Keratinocyte (primary cell): ENCODE results near the gene DYNLT1. TPM values are rescaled to one million over a fixed set of nuclear protein-coding genes. Genes with fewer than 3 reads are reported as not detected.

Experiments
- DNase-seq: peaks from one replicate; pipeline ENCODE4 v3.0.0-alpha.2; 2011; ENCODE audit warnings: low read depth, missing footprints, low spot score
- FAIRE-seq: peaks from 2 replicates; lab custom pipeline; 2011; peaks lifted over from hg19 to GRCh38; lab: Jason Lieb, UNC
- H2AFZ ChIP-seq: 2 replicates; pipeline ENCODE4 v1.6.0; 2012; ENCODE audit warnings: low read length, control low read depth, inconsistent platforms; ENCODE audit not compliant: control insufficient read depth
- H3K27ac ChIP-seq: 2 replicates; pipeline ENCODE4 v1.5.1; 2011; ENCODE audit warnings: low read length; ENCODE audit not compliant: control insufficient read depth, insufficient read depth
- H3K27me3 ChIP-seq: 3 replicates; pipeline ENCODE4 v1.6.0; 2011; ENCODE audit warnings: low read length; ENCODE audit not compliant: control insufficient read depth, insufficient read depth; ENCODE audit errors: extremely low read depth
- H3K36me3 ChIP-seq, 2 experiments: 2 replicates in 1 of 2; 3 replicates in 1 of 2; pipeline ENCODE4 v1.5.1; 2011; ENCODE audit warnings: low read length in 2 of 2, mild to moderate bottlenecking in 1 of 2; ENCODE audit not compliant: control insufficient read depth in 2 of 2, insufficient read depth in 2 of 2; ENCODE audit errors: extremely low read depth in 1 of 2
- H3K4me1 ChIP-seq: 3 replicates; pipeline ENCODE4 v1.5.1; 2011; ENCODE audit warnings: low read length; ENCODE audit not compliant: control insufficient read depth, insufficient read depth; ENCODE audit errors: extremely low read depth
- H3K4me2 ChIP-seq: 3 replicates; pipeline ENCODE4 v1.6.0; 2011; ENCODE audit warnings: low read depth, low read length; ENCODE audit not compliant: control insufficient read depth, insufficient read depth; ENCODE audit errors: extremely low read depth
- H3K4me3 ChIP-seq, 3 experiments: fragments of 200-600 bp in 1 of 3; sonication (generic) in 1 of 3; 2 replicates in 2 of 3; 3 replicates in 1 of 3; pipeline ENCODE4 v1.5.1; 2011 to 2016; ENCODE audit warnings: low read length in 3 of 3, mild to moderate bottlenecking in 3 of 3, control low read depth in 2 of 3, inconsistent platforms in 1 of 3, low read depth in 1 of 3, mixed read lengths in 1 of 3, mixed run types in 1 of 3, moderate library complexity in 1 of 3; ENCODE audit not compliant: control insufficient read depth in 2 of 3, insufficient read depth in 2 of 3; ENCODE audit errors: extremely low read depth in 1 of 3
- H3K79me2 ChIP-seq: 2 replicates; pipeline ENCODE4 v1.6.0; 2012; ENCODE audit warnings: low read length; ENCODE audit not compliant: control insufficient read depth, insufficient read depth
- H3K9ac ChIP-seq: 3 replicates; pipeline ENCODE4 v1.6.0; 2011; ENCODE audit warnings: low read length; ENCODE audit not compliant: control insufficient read depth, insufficient read depth; ENCODE audit errors: extremely low read depth
- H3K9me1 ChIP-seq: 3 replicates; pipeline ENCODE4 v1.6.0; 2011; ENCODE audit warnings: low read length; ENCODE audit not compliant: control insufficient read depth, insufficient read depth; ENCODE audit errors: extremely low read depth
- H3K9me3 ChIP-seq: 2 replicates; pipeline ENCODE4 v1.5.1; 2012; ENCODE audit warnings: low read depth, low read length; ENCODE audit not compliant: control insufficient read depth
- H4K20me1 ChIP-seq: 3 replicates; pipeline ENCODE4 v1.6.0; 2011; ENCODE audit warnings: low read length; ENCODE audit not compliant: control insufficient read depth, insufficient read depth; ENCODE audit errors: extremely low read depth
- EZH2 ChIP-seq: IDR thresholded peaks from one replicate; pipeline ENCODE4 v1.6.1; 2012; ENCODE audit warnings: inconsistent platforms, mild to moderate bottlenecking, low read length, moderate library complexity
- dilution Hi-C: fragments of 300-500 bp; cut with MboI; formaldehyde crosslinking; loops from one replicate; pipeline ENCODE4 v1.7.0; 2020; ENCODE audit warnings: low sequenced_read_pairs; ENCODE audit not compliant: extremely low pct_ligation_motif_present
- polyA plus RNA-seq, 5 experiments: library from polyadenylated mRNA; depleted of rRNA in 3 of 5; stranded (reverse) in 3 of 5; stranded (forward) in 1 of 5; unstranded in 1 of 5; fragments of >200 nt; gene quantifications; 1 replicate in 1 of 5; 2 replicates in 3 of 5; 3 replicates in 1 of 5; pipeline versions ENCODE4 v1.2.1 to v1.2.3, GENCODE V29; 2011 to 2012; ENCODE audit warnings: missing spikeins in 2 of 5, low read depth in 1 of 5, low replicate concordance in 1 of 5
- TF ChIP-seq, protein P1 (sequence below), 3 experiments: IDR thresholded peaks in 1 of 3; conservative IDR thresholded peaks in 1 of 3; optimal IDR thresholded peaks in 1 of 3; 2 replicates in 2 of 3; 3 replicates in 1 of 3; pipeline versions ENCODE3 to v1.5.1; 2011; ENCODE audit warnings: low read length in 3 of 3, mild to moderate bottlenecking in 3 of 3, moderate library complexity in 2 of 3, control low read depth in 1 of 3, inconsistent platforms in 1 of 3; ENCODE audit not compliant: insufficient read depth in 2 of 3; ENCODE audit errors: extremely low read depth in 1 of 3

The DYNLT1 gene
- polyA plus RNA-seq, 1 donor (not counting 4 experiments of a cell fraction or from before 2014, with no cell fraction given): 354 TPM

DNA sequence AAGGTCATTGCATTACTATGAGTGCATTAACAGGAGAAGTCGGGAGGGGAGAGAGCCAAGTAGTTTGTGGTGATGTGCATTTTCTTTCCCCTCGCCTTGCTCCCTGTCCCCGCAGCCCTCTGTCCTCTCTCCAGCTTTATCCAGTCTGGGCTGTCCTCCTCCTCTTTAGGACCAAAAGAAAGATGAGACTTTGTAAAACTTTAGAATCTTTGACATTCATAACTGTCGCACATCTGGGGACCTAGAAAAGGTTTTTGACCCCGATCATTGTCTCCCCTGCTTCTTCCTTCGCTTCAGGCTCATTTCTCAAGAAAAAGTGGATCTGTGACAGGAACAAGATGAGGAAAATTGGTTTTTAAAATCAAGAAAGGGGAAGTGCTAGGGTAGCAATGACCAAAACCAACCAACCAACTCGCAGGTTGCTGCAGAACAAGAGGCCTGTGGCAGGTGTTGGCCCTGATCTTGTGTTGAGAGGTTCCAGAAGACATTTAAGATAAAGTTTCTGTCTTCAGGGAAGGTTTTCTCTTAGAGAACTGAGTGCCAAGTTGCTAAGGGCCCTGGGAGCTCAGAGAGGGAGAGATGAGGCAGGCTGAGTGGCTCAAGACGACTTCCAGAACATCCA is 22.9 kb upstream of the DYNLT1 start:
- FAIRE-seq: peak; percentile 48
- Histone ChIP-seq H3K27ac (no peak overlapping the region), H3K36me3 (no peaks in the 10 kb centered on the region), H3K27me3 (no peaks in the 10 kb centered on the region), H2AFZ (no peak overlapping the region), H3K4me1 (peaks cover 28% of the 10 kb centered on the region), H3K9me3 (no peaks in the 10 kb centered on the region), H3K4me3 (no peak overlapping the region), H3K79me2 (no peaks in the 10 kb centered on the region), H3K4me2 (no peak overlapping the region), H4K20me1 (no peaks in the 10 kb centered on the region), H3K9ac (no peak overlapping the region), H3K9me1 (no peaks in the 10 kb centered on the region)
- dilution Hi-C loops: no loop called here
- TF ChIP-seq EZH2: no peak
- TF ChIP-seq, protein P1, sequence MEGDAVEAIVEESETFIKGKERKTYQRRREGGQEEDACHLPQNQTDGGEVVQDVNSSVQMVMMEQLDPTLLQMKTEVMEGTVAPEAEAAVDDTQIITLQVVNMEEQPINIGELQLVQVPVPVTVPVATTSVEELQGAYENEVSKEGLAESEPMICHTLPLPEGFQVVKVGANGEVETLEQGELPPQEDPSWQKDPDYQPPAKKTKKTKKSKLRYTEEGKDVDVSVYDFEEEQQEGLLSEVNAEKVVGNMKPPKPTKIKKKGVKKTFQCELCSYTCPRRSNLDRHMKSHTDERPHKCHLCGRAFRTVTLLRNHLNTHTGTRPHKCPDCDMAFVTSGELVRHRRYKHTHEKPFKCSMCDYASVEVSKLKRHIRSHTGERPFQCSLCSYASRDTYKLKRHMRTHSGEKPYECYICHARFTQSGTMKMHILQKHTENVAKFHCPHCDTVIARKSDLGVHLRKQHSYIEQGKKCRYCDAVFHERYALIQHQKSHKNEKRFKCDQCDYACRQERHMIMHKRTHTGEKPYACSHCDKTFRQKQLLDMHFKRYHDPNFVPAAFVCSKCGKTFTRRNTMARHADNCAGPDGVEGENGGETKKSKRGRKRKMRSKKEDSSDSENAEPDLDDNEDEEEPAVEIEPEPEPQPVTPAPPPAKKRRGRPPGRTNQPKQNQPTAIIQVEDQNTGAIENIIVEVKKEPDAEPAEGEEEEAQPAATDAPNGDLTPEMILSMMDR (optimal IDR thresholded peaks at IDR 0.05 in 1 of 3, IDR thresholded peaks at IDR 0.05 in 1 of 3, conservative IDR thresholded peaks at IDR 0.05 in 1 of 3; ENCODE audit: extremely low read depth in 1 of 3, insufficient read depth in 2 of 3, low read length in 3 of 3): no peak
- no peak for DNase-seq

DNA sequence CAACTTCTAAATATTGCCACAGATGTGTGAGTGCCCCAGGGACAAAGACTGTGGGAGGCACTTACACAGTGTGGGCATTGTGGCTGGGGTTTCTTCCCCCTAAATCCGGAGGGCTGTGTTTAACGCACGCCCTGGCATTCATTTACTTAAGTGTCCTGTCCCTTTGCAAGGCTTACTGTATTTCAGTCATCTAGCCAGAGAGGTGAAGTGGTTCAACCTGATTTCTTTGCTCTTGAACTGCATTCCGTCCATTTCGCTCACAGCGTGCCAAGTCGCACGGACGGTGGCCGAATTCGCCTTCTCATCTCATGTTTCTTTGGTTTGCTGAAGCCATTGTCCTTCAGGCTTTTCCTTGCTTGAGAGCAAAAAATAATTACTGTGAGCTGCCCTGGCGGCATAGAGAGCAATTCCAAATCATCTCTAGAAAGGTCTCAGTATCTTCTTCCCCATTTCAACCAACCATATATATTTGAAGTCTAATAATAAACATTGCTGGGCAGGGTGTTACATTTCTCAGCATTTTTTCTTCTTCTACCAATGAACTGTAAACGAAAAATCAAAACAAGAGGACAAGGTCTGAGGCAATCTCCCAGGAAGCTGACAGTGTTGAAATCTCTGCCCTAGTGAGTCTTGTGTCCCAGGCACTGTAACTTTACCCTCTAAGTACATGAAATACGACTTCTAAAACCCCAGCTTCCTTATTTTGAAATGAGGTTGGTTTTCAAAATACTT is 22.3 kb upstream of the DYNLT1 start:
- H3K4me2 ChIP-seq: no peak overlapping the region

More for the DNA sequence above, 22.3 kb upstream of the DYNLT1 start:
- Histone ChIP-seq H4K20me1 (no peaks in the 10 kb centered on the region), H3K9me1 (no peaks in the 10 kb centered on the region), H3K36me3 (no peaks in the 10 kb centered on the region), H3K4me3 (no peak overlapping the region), H3K79me2 (no peaks in the 10 kb centered on the region), H3K4me1 (peaks cover 28% of the 10 kb centered on the region), H2AFZ (no peak overlapping the region), H3K27me3 (no peaks in the 10 kb centered on the region), H3K27ac (no peak overlapping the region), H3K9ac (no peak overlapping the region), H3K9me3 (no peaks in the 10 kb centered on the region)
- DNase-seq: no peak
- no peak for FAIRE-seq
- dilution Hi-C loops: no loop called here
- TF ChIP-seq, protein P1 (optimal IDR thresholded peaks at IDR 0.05 in 1 of 3, IDR thresholded peaks at IDR 0.05 in 1 of 3, conservative IDR thresholded peaks at IDR 0.05 in 1 of 3; ENCODE audit: extremely low read depth in 1 of 3, insufficient read depth in 2 of 3, low read length in 3 of 3): no peak
- no peak for TF ChIP-seq EZH2
